HCT116 (cell line): ENCODE data around the gene PDHX. TPM values are rescaled to one million over a fixed set of nuclear protein-coding genes. Genes with fewer than 3 reads are reported as not detected.

Experiments
- ATAC-seq: fragments of 200-7000 bp; cut with Tn5 transposase; 2 replicates; pipeline ENCODE4 v1.9.1; 2020; ENCODE audit warnings: mild to moderate bottlenecking, moderate library complexity
- BruUV-seq: library from RNA; stranded (reverse); fragments of 400-500 nt; replicated peaks from 2 replicates; lab custom pipeline; 2021; lab: Mats Ljungman, UMichigan
- CTCF ChIA-PET: fragments of 300-600 bp; sonication (Branson Sonifier 250); formaldehyde crosslinking; loops from one replicate; lab custom pipeline; 2021; ENCODE audit warnings: antibody characterized with exemption; lab: Charles Lee
- POLR2A ChIA-PET: fragments of 300-600, 350-600 bp; sonication (Branson Sonifier 250); formaldehyde crosslinking; loops from one replicate; lab custom pipeline; 2021; ENCODE audit warnings: antibody characterized with exemption; lab: Charles Lee
- RAD21 ChIA-PET, 2 experiments: fragments of 300-600 bp; sonication (Branson Sonifier 250); formaldehyde crosslinking; loops; one replicate each; lab custom pipeline; 2023; ENCODE audit warnings: low total read pairs in 2 of 2; ENCODE audit not compliant: uncharacterized antibody in 2 of 2, unreplicated experiment in 2 of 2, low non-redundant PET in 1 of 2; lab: Charles Lee
- DNase-seq: peaks from one replicate; pipeline ENCODE4 v3.0.0-alpha.2; 2010; ENCODE audit warnings: low read depth, low spot score
- H2AFZ ChIP-seq: fragments of 200-600 bp; shearing (Covaris generic), sonication (generic); 2 replicates; pipeline ENCODE4 v1.6.1; 2017; ENCODE audit warnings: low read depth, mixed run types, mixed read lengths, antibody characterized with exemption, low read length; ENCODE audit not compliant: poor library complexity, severe bottlenecking
- H3K27ac ChIP-seq: 2 replicates; pipeline ENCODE4 v1.5.1; 2012; ENCODE audit warnings: low read depth, low read length
- H3K27me3 ChIP-seq: fragments of 200-600 bp; sonication (generic); 2 replicates; pipeline ENCODE4 v1.6.1; 2016; ENCODE audit warnings: mixed run types, low read length, mixed read lengths; ENCODE audit not compliant: insufficient read depth
- H3K36me3 ChIP-seq, 2 experiments: fragments of 200-500 bp in 1 of 2; fragments of 200-600 bp in 1 of 2; sonication (Bioruptor generic) in 1 of 2; sonication (generic) in 1 of 2; 2 replicates each; pipeline versions ENCODE4 v1.5.1 to v1.6.1; 2014 to 2016; ENCODE audit warnings: low read length in 2 of 2, inconsistent platforms in 1 of 2, mixed read lengths in 1 of 2, mixed run types in 1 of 2; ENCODE audit not compliant: insufficient read depth in 2 of 2, control insufficient read depth in 1 of 2
- H3K4me1 ChIP-seq, 2 experiments: fragments of 200-600 bp in 1 of 2; sonication (generic) in 1 of 2; 2 replicates each; pipeline versions ENCODE4 v1.5.1 to v1.6.1; 2012 to 2017; ENCODE audit warnings: low read length in 2 of 2, inconsistent platforms in 1 of 2, mild to moderate bottlenecking in 1 of 2, mixed read lengths in 1 of 2, mixed run types in 1 of 2, moderate library complexity in 1 of 2; ENCODE audit not compliant: insufficient read depth in 2 of 2, control insufficient read depth in 1 of 2
- H3K4me2 ChIP-seq: fragments of 200-600 bp; sonication (generic); 2 replicates; pipeline ENCODE4 v1.6.1; 2017; ENCODE audit warnings: mixed run types, low read length, mixed read lengths
- H3K4me3 ChIP-seq, 2 experiments: fragments of 200-600 bp in 1 of 2; sonication (generic) in 1 of 2; replicated peaks in 1 of 2; 2 replicates each; pipeline ENCODE4 v1.5.1; 2011 to 2016; ENCODE audit warnings: low read length in 2 of 2, control low read depth in 1 of 2, low read depth in 1 of 2, mild to moderate bottlenecking in 1 of 2, mixed read lengths in 1 of 2, mixed run types in 1 of 2
- H3K79me2 ChIP-seq: fragments of 200-600 bp; sonication (generic); 2 replicates; pipeline ENCODE4 v1.6.1; 2017; ENCODE audit warnings: mild to moderate bottlenecking, mixed run types, low read length, moderate library complexity, mixed read lengths; ENCODE audit not compliant: insufficient read depth
- H3K9ac ChIP-seq: fragments of 200-600 bp; sonication (generic); 2 replicates; pipeline ENCODE4 v1.6.1; 2016; ENCODE audit warnings: low read length, mixed read lengths
- H3K9me2 ChIP-seq: fragments of 200-600 bp; sonication (generic), shearing (Covaris generic); 2 replicates; pipeline ENCODE4 v1.6.1; 2017; ENCODE audit warnings: mixed run types, mild to moderate bottlenecking, moderate library complexity; ENCODE audit not compliant: insufficient read depth
- H3K9me3 ChIP-seq, 2 experiments: fragments of 200-500 bp in 1 of 2; fragments of 200-600 bp in 1 of 2; sonication (Bioruptor generic) in 1 of 2; sonication (generic) in 1 of 2; 2 replicates each; pipeline ENCODE4 v1.6.1; 2014 to 2017; ENCODE audit warnings: low read length in 2 of 2, mixed read lengths in 2 of 2, inconsistent platforms in 1 of 2, low read depth in 1 of 2, mild to moderate bottlenecking in 1 of 2, mixed run types in 1 of 2, moderate library complexity in 1 of 2; ENCODE audit not compliant: control insufficient read depth in 1 of 2, insufficient read depth in 1 of 2
- H4K20me1 ChIP-seq: fragments of 200-600 bp; sonication (generic), shearing (Covaris generic); 2 replicates; pipeline ENCODE4 v1.6.1; 2017; ENCODE audit warnings: mixed run types, mild to moderate bottlenecking, moderate library complexity; ENCODE audit not compliant: insufficient read depth
- CEBPB ChIP-seq: IDR thresholded peaks from 2 replicates; pipeline ENCODE4 v1.6.1; 2012; ENCODE audit warnings: low read depth
- ELF1 ChIP-seq: IDR thresholded peaks from 2 replicates; pipeline ENCODE4 v1.6.1; 2012; ENCODE audit warnings: low read depth, borderline replicate concordance
- POLR2A ChIP-seq: IDR thresholded peaks from 2 replicates; pipeline ENCODE4 v1.7.0; 2011; ENCODE audit warnings: borderline replicate concordance; ENCODE audit not compliant: insufficient read depth, insufficient read length; ENCODE audit errors: extremely low read depth
- SP1 ChIP-seq: IDR thresholded peaks from 2 replicates; pipeline ENCODE4 v1.6.1; 2012; ENCODE audit warnings: low read depth
- TCF7L2 ChIP-seq: IDR thresholded peaks from 2 replicates; pipeline ENCODE4 v1.7.0; 2011; ENCODE audit warnings: borderline replicate concordance, inconsistent platforms; ENCODE audit not compliant: insufficient read depth, insufficient read length; ENCODE audit errors: extremely low read depth
- ZBTB33 ChIP-seq: IDR thresholded peaks from 2 replicates; pipeline ENCODE4 v1.6.1; 2011; ENCODE audit warnings: mild to moderate bottlenecking, low read length, moderate library complexity; ENCODE audit not compliant: insufficient replicate concordance; ENCODE audit errors: extremely low read depth
- intact Hi-C: fragments of 100-400 bp; cut with micrococcal nuclease; formaldehyde crosslinking; loops from 2 replicates; pipeline ENCODE4 v1.10.0; 2022
- total RNA-seq: library from RNA; stranded (reverse); gene quantifications from one replicate; pipeline ENCODE4 v1.2.1, GENCODE V29; 2021; ENCODE audit not compliant: unreplicated experiment
- TF ChIP-seq, protein P1 (sequence below): IDR thresholded peaks from 2 replicates; pipeline ENCODE4 v1.6.1; 2012
- TF ChIP-seq, protein P2 (sequence below): IDR thresholded peaks from 2 replicates; pipeline ENCODE4 v1.6.1; 2012; ENCODE audit warnings: low read depth

The PDHX gene
- total RNA-seq, 1 experiment from 2014 or later: 36.6 TPM

GRCh38 chr11:34970480-34970879, 54.1 kb downstream of the PDHX start:
- no peak for ATAC-seq
- Histone ChIP-seq H3K27me3 (no peaks in the 10 kb centered on the region), H2AFZ (no peak overlapping the region), H3K4me3 (no peak overlapping the region), H3K27ac (no peak overlapping the region), H3K79me2 (no peaks in the 10 kb centered on the region), H3K4me2 (no peak overlapping the region), H3K36me3 (peaks cover 0 to 5% of the 10 kb centered on the region in 2 experiments; a peak in 2 of 4 replicates), H3K9me2 (no peaks in the 10 kb centered on the region), H3K4me1 (peaks cover 0 to 9% of the 10 kb centered on the region in 2 experiments; a peak in 3 of 4 replicates), H4K20me1 (no peaks in the 10 kb centered on the region), H3K9ac (no peak overlapping the region), H3K9me3 (no peaks in the 10 kb centered on the region)
- ChIA-PET RAD21 (no interaction called here), CTCF (interaction anchor here (0.7 kb wide), 1 partner anchor 27 kb away, joined by 3 read pairs; no protein-coding TSS in a partner anchor), POLR2A (no interaction called here)
- DNase-seq: no peak
- BruUV-seq: no TSS peak
- intact Hi-C loops: no loop called here
- no peak for TF ChIP-seq SP1
- TF ChIP-seq, protein P1, sequence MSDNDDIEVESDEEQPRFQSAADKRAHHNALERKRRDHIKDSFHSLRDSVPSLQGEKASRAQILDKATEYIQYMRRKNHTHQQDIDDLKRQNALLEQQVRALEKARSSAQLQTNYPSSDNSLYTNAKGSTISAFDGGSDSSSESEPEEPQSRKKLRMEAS: no peak
- TF ChIP-seq POLR2A: no peak
- TF ChIP-seq ZBTB33: no peak
- TF ChIP-seq TCF7L2: no peak

DNA sequence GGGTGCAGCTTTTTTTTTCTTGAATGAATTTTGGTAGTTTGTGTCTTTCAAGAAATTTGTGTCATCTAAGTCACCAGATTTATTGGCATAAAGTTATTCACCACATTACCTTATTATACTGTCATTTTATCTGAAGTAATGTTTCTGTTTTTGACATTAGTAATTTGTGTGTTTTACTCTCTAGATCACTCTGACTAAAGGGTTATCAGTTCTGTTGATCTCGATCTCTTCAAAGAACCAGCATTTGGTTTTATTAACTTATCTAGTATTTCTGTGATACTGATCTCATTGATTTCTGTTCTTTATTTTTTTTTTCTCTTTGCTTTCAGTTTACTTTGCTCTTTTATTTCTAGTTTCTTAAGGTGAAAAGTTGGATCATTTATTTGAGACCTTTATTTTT, 55.5 kb downstream of the PDHX start:
- POLR2A ChIA-PET: no interaction called here
- H3K4me1 ChIP-seq: peaks cover 8 to 23% of the 10 kb centered on the region in 2 experiments; a peak in 3 of 4 replicates
- no peak overlapping the region for H3K27ac ChIP-seq
- H3K79me2 ChIP-seq: no peaks in the 10 kb centered on the region
- intact Hi-C loops: no loop called here
- no peak overlapping the region for H3K4me3 ChIP-seq
- DNase-seq: no peak
- TF ChIP-seq, protein P2, sequence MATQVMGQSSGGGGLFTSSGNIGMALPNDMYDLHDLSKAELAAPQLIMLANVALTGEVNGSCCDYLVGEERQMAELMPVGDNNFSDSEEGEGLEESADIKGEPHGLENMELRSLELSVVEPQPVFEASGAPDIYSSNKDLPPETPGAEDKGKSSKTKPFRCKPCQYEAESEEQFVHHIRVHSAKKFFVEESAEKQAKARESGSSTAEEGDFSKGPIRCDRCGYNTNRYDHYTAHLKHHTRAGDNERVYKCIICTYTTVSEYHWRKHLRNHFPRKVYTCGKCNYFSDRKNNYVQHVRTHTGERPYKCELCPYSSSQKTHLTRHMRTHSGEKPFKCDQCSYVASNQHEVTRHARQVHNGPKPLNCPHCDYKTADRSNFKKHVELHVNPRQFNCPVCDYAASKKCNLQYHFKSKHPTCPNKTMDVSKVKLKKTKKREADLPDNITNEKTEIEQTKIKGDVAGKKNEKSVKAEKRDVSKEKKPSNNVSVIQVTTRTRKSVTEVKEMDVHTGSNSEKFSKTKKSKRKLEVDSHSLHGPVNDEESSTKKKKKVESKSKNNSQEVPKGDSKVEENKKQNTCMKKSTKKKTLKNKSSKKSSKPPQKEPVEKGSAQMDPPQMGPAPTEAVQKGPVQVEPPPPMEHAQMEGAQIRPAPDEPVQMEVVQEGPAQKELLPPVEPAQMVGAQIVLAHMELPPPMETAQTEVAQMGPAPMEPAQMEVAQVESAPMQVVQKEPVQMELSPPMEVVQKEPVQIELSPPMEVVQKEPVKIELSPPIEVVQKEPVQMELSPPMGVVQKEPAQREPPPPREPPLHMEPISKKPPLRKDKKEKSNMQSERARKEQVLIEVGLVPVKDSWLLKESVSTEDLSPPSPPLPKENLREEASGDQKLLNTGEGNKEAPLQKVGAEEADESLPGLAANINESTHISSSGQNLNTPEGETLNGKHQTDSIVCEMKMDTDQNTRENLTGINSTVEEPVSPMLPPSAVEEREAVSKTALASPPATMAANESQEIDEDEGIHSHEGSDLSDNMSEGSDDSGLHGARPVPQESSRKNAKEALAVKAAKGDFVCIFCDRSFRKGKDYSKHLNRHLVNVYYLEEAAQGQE: no peak
- TF ChIP-seq ELF1 (no peak), CEBPB (no peak), SP1 (no peak)
- BruUV-seq: no TSS peak
- ATAC-seq: no peak
- no peak overlapping the region for H3K9ac ChIP-seq
- no peaks in the 10 kb centered on the region for H4K20me1 ChIP-seq
- no peaks in the 10 kb centered on the region for H3K9me3 ChIP-seq
- CTCF ChIA-PET: no interaction called here
- H3K9me2 ChIP-seq: no peaks in the 10 kb centered on the region
- no peaks in the 10 kb centered on the region for H3K27me3 ChIP-seq
- H3K36me3 ChIP-seq: peaks cover 0 to 5% of the 10 kb centered on the region in 2 experiments; a peak in 2 of 4 replicates
- no peak overlapping the region for H2AFZ ChIP-seq
- RAD21 ChIA-PET: no interaction called here
- H3K4me2 ChIP-seq: no peak overlapping the region
